ENCODE measurements around the gene HIVEP3.
"Not testable (repeated sequence)": the region's sequence is repeated elsewhere in the genome, so short reads cannot be mapped to it uniquely, and the experiment has no call there.

The HIVEP3 gene

DNA sequence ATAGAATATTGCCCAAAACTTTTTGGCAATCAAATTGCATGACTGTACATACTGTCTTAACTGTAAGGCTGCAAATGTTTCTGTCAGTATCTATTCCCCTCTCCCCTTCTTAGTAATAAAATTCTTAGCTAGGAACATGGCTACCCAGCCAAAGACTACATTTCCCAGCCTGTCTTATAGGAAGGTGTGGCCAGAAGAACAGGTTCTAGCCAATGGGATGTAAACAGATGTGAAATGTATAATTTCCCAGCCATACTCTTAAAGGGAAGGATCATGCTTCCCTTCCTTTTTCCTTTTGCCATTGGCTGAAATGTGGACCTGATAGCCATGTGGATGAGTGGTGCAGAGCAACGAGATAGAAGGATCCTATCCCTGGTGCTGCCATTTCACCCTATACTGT is 7.0 kb upstream of the HIVEP3 start:
- peak; percentile 47 for DNase-seq (ENCODE audit: low read depth)
- TF ChIP-seq, protein P1, sequence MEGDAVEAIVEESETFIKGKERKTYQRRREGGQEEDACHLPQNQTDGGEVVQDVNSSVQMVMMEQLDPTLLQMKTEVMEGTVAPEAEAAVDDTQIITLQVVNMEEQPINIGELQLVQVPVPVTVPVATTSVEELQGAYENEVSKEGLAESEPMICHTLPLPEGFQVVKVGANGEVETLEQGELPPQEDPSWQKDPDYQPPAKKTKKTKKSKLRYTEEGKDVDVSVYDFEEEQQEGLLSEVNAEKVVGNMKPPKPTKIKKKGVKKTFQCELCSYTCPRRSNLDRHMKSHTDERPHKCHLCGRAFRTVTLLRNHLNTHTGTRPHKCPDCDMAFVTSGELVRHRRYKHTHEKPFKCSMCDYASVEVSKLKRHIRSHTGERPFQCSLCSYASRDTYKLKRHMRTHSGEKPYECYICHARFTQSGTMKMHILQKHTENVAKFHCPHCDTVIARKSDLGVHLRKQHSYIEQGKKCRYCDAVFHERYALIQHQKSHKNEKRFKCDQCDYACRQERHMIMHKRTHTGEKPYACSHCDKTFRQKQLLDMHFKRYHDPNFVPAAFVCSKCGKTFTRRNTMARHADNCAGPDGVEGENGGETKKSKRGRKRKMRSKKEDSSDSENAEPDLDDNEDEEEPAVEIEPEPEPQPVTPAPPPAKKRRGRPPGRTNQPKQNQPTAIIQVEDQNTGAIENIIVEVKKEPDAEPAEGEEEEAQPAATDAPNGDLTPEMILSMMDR (IDR thresholded peaks at IDR 0.05; ENCODE audit: insufficient read depth, low read depth, low read length, missing control alignments): no peak
- H3K4me3 ChIP-seq (ENCODE audit: low read length): no peak overlapping the region

DNA sequence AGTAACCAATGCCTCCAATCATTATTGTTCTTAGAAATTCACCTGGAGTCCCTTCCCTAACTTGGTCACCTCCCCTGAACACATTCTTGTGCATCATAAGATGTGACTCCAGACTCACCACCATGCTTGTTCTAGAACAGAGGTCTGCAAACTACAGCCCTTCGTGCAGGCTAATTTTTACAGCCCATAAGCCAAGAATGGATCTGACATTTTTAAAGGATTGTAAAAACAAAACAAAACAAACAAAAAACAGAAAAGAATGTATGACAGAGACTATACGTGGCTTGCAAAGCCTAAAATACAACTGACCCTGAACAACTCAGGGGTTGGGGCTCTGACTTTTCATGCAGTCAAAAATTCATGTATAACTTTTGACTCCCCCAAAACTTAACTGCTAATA is 6.2 kb upstream of the HIVEP3 start:
- H3K4me3 ChIP-seq (ENCODE audit: low read length): no peak overlapping the region
- TF ChIP-seq, protein P1 (IDR thresholded peaks at IDR 0.05; ENCODE audit: insufficient read depth, low read depth, low read length, missing control alignments): no peak
- DNase-seq (ENCODE audit: low read depth): no peak

DNA sequence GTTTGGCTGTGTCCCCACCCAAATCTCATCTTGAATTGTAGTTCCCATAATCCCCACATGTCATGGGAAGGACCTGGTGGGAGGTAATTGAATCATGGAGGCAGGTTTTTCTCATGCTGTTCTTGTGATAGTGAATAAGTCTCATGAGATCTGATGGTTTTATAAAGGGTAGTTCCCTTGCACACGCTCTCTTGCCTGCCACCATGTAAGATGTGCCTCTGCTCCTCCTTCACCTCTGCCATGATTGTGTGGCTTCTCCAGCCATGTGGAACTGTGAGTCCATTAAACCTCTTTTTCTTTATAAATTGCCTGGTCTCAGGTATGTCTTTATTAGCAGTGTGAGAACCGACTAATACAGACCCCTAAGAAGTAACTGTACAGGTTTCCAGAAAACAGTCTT is 2.5 kb upstream of the HIVEP3 start:
- not testable (repeated sequence) for DNase-seq (ENCODE audit: low read depth); H3K4me3 ChIP-seq (ENCODE audit: low read length)

DNA sequence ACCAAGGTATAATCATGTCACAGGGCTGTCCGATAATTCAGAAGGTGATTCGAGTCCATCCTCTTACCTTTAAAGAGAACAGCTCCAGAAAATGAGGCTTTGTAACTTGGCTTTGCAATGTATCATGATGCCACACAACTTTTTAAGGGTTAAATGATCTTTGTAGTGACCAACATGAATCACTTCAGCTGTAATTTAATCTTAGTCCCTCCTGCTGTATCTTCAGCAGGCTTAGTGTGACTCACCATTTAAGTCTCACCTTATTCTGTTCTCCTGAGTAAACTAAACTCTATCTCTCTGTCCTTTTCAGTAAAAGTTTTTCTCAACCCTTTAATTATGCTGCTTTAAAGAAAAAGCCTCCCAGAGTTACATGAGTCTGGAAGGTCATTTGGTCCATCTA is 1.9 kb upstream of the HIVEP3 start:
- TF ChIP-seq, protein P1 (IDR thresholded peaks at IDR 0.05; ENCODE audit: insufficient read depth, low read depth, low read length, missing control alignments): no peak
- peak; percentile 71 for DNase-seq (ENCODE audit: low read depth)
- H3K4me3 ChIP-seq (ENCODE audit: low read length): no peak overlapping the region

DNA sequence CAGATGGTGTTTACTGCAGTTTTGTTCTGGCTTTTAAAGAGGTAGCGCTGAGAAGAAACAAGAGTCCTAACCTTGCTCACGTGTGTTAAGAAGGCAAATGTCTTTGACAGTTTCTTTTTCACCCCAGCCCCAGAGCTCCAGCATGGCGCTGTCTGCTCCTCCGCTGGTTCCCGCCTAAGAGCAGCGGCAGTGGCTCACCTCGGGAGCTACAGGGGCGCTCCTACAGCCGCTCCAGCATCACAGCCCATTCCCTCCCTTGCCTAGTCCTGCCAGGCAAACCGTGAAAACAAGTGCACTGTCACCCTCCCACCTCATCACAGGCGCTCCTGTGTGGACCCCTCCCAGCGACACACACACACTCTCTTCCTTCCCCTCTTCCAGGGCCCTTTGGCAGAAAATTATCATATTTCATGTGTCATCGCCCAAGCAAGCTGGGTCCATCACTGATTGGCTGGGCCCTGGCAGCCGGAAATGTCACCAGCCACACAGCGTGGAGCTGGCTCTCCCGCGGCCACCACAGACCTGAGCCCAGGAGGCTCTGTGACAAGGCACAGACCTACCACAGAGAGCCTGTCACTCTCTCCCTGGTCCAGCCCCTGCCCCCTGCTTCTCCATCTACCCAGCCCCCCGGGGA is 1.2 kb upstream of the HIVEP3 start:
- no peak for DNase-seq (ENCODE audit: low read depth)
- H3K4me3 ChIP-seq (ENCODE audit: low read length): no peak overlapping the region
- TF ChIP-seq, protein P1 (IDR thresholded peaks at IDR 0.05; ENCODE audit: insufficient read depth, low read depth, low read length, missing control alignments): no peak

DNA sequence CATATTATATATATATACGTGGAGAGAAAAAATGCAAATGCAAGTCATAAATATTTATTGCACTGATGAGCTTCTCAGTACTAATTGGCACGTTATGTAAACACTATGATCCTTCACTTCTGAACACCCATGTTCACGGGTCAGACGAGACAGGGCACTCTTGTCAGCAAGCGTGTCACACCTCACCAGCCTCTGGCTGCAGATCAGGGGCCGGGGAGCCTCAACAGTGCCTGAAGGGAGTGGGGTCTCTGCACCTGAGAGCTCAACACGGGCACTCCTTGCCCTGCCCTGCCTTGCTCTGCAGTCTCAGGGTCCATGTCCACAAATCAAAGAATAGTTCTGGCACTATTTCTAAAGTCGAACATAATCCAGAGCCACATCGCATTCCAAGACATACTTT is 409 bp upstream of the HIVEP3 start:
- no peak for DNase-seq (ENCODE audit: low read depth)
- no peak overlapping the region for H3K4me3 ChIP-seq (ENCODE audit: low read length)
- TF ChIP-seq, protein P1 (IDR thresholded peaks at IDR 0.05; ENCODE audit: insufficient read depth, low read depth, low read length, missing control alignments): no peak

DNA sequence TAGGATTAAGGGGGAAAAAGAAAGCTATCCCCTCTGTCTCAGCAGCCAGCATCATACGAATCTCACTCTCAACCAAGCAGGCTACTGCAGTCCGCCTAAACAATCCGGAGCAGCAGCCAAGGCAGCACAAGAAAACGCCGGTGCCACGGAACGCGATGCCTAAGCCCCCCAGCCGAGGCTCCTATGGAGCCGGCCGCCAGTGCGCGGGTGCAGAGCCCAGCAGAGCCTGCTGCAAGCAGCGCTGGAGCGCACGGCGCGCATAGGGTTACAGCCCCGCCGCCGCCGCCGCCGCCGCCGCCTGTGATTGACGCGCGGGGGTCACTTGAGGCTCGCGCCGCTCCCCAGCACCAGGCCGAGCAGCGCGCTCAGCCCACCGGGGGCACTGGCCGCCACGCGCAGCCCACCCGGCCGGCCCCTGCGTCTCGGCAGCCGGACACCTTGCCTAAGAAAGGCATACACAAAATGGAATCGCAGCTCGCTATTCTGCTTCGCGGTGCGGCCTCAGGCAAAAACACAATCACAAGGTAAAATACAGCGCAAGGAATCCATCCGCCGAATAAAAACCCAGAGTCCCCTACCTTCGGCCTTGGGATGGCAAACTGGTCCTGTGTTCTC is 780 bp downstream of the HIVEP3 start:
- TF ChIP-seq, protein P1 (IDR thresholded peaks at IDR 0.05; ENCODE audit: insufficient read depth, low read depth, low read length, missing control alignments): no peak
- peak; percentile 41 for DNase-seq (ENCODE audit: low read depth)
- peak overlapping the region; percentile 41 for H3K4me3 ChIP-seq (ENCODE audit: low read length)

Measured in epithelial cell of esophagus (primary cell).